WERI-Rb-1 (cell line): ENCODE measurements around the gene RASA2.
"Not testable (repeated sequence)": the region's sequence is repeated elsewhere in the genome, so short reads cannot be mapped to it uniquely, and the experiment has no call there.

Experiments used
- DNase-seq: peaks from one replicate; pipeline ENCODE4 v3.0.0-alpha.2; 2020
- H3K27ac ChIP-seq: fragments of 250-450 bp; sonication (Bioruptor Pico); 2 replicates; pipeline ENCODE4 v1.5.1; 2020; ENCODE audit warnings: mild to moderate bottlenecking, moderate library complexity
- H3K27me3 ChIP-seq: fragments of 250-450 bp; sonication (Bioruptor Pico); 2 replicates; pipeline ENCODE4 v1.5.1; 2021; ENCODE audit warnings: mild to moderate bottlenecking, low read depth, moderate library complexity; ENCODE audit not compliant: insufficient read depth, severe bottlenecking
- H3K36me3 ChIP-seq: fragments of 250-450 bp; sonication (Bioruptor Pico); 2 replicates; pipeline ENCODE4 v1.5.1; 2020; ENCODE audit warnings: mild to moderate bottlenecking, moderate library complexity
- H3K4me3 ChIP-seq: 2 replicates; pipeline ENCODE4 v1.5.1; 2011; ENCODE audit warnings: low read depth, mild to moderate bottlenecking, control low read depth, low read length
- H3K9me3 ChIP-seq: fragments of 250-450 bp; sonication (Bioruptor Pico); 2 replicates; pipeline ENCODE4 v1.5.1; 2021; ENCODE audit warnings: mild to moderate bottlenecking, moderate library complexity; ENCODE audit not compliant: severe bottlenecking
- TF ChIP-seq, protein P1 (sequence below): IDR thresholded peaks from 2 replicates; pipeline ENCODE4 v1.5.1; 2011; ENCODE audit warnings: low read depth, mild to moderate bottlenecking, control low read depth, inconsistent platforms, low read length

RASA2 gene

DNA sequence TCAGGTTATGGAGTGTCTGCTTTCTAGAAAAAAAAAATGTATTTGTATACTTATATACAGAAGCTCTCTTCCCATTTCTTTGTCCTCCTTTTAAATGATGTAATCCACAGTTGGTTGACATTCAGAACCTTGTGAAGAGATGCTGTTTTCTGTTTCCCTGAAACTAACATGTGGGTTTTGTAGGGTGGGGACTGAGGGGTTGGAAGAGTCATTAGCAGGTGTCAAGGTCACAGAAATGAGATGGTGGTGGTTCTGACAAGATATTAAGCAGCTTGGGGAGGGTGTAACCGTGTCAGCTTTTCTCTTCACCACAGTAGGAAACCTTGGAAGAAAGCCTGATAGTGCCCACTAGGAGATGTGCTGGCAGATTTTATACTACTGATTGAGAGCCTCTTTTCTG lies 2.4 kb downstream of the RASA2 start:
- no peaks in the 10 kb centered on the region for H3K9me3 ChIP-seq
- peaks cover 3% of the 10 kb centered on the region; the same call in 1 of the 2 replicates for H3K36me3 ChIP-seq
- TF ChIP-seq, protein P1, sequence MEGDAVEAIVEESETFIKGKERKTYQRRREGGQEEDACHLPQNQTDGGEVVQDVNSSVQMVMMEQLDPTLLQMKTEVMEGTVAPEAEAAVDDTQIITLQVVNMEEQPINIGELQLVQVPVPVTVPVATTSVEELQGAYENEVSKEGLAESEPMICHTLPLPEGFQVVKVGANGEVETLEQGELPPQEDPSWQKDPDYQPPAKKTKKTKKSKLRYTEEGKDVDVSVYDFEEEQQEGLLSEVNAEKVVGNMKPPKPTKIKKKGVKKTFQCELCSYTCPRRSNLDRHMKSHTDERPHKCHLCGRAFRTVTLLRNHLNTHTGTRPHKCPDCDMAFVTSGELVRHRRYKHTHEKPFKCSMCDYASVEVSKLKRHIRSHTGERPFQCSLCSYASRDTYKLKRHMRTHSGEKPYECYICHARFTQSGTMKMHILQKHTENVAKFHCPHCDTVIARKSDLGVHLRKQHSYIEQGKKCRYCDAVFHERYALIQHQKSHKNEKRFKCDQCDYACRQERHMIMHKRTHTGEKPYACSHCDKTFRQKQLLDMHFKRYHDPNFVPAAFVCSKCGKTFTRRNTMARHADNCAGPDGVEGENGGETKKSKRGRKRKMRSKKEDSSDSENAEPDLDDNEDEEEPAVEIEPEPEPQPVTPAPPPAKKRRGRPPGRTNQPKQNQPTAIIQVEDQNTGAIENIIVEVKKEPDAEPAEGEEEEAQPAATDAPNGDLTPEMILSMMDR, result no peak
- no peak overlapping the region for H3K27ac ChIP-seq
- no peak overlapping the region for H3K4me3 ChIP-seq
- no peaks in the 10 kb centered on the region for H3K27me3 ChIP-seq
- no peak for DNase-seq

- no peak for DNase-seq
- Histone ChIP-seq H3K36me3 (peaks cover 3% of the 10 kb centered on the region; the same call in 1 of the 2 replicates), H3K9me3 (no peaks in the 10 kb centered on the region), H3K4me3 (no peak overlapping the region), H3K27ac (no peak overlapping the region), H3K27me3 (no peaks in the 10 kb centered on the region)
- TF ChIP-seq, protein P1, result no peak
Measured at GRCh38 chr3:141491081-141491480, 4.3 kb downstream of the RASA2 start.

- Histone ChIP-seq H3K36me3 (peaks cover 3% of the 10 kb centered on the region; the same call in 1 of the 2 replicates), H3K9me3 (no peaks in the 10 kb centered on the region), H3K4me3 (no peak overlapping the region), H3K27me3 (no peaks in the 10 kb centered on the region), H3K27ac (no peak overlapping the region)
- TF ChIP-seq, protein P1, result no peak
- no peak for DNase-seq
Measured at GRCh38 chr3:141491929-141492328, 5.1 kb downstream of the RASA2 start.

DNA sequence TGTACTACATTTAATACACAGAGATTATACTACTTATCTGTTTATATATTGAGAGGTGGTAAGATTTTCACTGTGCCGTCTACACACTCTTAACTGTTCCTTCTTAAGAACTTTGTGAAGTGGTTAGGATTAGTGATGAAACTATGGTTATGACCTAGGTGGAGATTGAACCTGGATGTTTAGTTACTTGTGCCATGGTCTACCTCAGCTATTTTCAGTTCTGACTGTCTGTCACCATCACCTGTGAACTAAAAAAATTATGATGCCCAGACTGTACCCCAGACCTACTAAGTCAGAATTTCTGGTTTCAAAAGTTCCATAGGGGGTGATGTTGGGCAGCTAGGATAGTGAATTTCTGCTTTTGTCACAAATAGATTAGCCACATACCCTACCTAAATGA lies 6.4 kb downstream of the RASA2 start:
- no peak overlapping the region for H3K4me3 ChIP-seq
- no peak overlapping the region for H3K27ac ChIP-seq
- no peaks in the 10 kb centered on the region for H3K27me3 ChIP-seq
- no peaks in the 10 kb centered on the region for H3K9me3 ChIP-seq
- TF ChIP-seq, protein P1, result no peak
- no peak for DNase-seq
- H3K36me3 ChIP-seq, result peaks cover 3% of the 10 kb centered on the region; the same call in 1 of the 2 replicates

DNA sequence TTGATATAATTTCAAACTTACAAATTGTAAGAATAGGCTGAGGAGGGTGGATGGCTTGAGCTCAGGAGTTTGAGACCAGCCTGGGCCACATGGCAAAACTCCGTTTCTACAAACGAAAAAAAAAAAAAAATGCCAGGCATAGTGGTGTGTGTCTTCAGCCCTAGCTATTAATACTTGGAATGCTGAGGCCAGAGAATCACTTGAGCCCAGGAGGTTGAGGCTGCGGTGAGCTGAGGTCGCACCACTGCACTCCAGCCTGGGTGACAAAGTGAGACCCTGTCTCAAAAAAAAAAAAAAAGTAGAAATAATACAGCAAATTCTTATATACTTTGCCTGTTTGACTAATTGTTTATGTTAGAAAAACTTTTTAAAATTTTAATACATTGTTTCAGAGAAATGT lies 10.8 kb downstream of the RASA2 start:
- H3K27me3 ChIP-seq, DNase-seq, H3K27ac ChIP-seq, H3K4me3 ChIP-seq, H3K9me3 ChIP-seq, H3K36me3 ChIP-seq: not testable (repeated sequence)

DNA sequence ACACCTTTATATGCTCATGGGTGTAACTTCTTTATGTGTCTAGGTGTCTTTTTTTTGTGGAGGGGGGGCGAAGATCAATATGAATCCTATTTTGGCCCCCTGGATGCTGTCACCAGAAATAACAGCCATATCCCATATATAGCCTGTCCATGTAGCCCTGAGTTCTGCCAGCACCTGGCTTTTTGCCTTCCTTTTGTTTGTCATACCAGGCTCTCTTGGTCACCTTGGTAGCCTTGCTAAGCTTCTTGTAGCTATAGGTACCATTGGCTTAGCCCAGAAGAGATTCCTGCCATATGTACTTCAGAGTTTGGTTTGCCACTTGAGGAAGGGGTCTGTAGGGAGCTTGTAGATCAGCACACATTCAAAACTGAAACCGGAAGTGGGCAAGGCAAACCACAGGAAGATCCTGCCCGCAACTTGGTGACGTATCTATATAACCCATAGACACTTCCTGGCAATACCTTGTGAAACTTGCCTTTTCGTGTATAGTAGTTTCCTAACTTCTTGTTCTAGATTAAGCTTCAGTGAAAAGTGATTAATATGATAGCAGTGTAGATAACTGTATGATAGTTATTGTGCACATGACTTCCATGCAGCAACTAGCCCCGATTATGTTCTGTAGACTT lies 11.9 kb downstream of the RASA2 start:
- H3K27me3 ChIP-seq, result no peaks in the 10 kb centered on the region
- H3K36me3 ChIP-seq, result no peaks in the 10 kb centered on the region
- no peaks in the 10 kb centered on the region for H3K9me3 ChIP-seq
- no peak overlapping the region for H3K4me3 ChIP-seq
- H3K27ac ChIP-seq, result no peak overlapping the region
- TF ChIP-seq, protein P1, result no peak
- DNase-seq, result no peak
